GM13977 (cell line): ENCODE results near the gene E2F6.
A peak's percentile ranks its signal among the peaks of the same experiment; 100 is the strongest.

Source experiments
- DNase-seq: peaks from one replicate; pipeline ENCODE4 v3.0.0; 2012; ENCODE audit warnings: low spot score
- in situ Hi-C: fragments of 300-500 bp; cut with MboI; formaldehyde crosslinking; loops from one replicate; pipeline ENCODE4 v1.12.0; 2022; ENCODE audit warnings: low sequenced_read_pairs, low pct_unique_long_range_greater_than_20kb, mixed read lengths, inconsistent platforms; ENCODE audit not compliant: unreplicated experiment
- TF ChIP-seq, protein P1 (sequence below): IDR thresholded peaks from 2 replicates; pipeline ENCODE4 v1.5.1; 2012; ENCODE audit warnings: mild to moderate bottlenecking, control low read depth; ENCODE audit not compliant: insufficient read depth; ENCODE audit errors: extremely low read depth, missing control alignments

Gene E2F6

DNA sequence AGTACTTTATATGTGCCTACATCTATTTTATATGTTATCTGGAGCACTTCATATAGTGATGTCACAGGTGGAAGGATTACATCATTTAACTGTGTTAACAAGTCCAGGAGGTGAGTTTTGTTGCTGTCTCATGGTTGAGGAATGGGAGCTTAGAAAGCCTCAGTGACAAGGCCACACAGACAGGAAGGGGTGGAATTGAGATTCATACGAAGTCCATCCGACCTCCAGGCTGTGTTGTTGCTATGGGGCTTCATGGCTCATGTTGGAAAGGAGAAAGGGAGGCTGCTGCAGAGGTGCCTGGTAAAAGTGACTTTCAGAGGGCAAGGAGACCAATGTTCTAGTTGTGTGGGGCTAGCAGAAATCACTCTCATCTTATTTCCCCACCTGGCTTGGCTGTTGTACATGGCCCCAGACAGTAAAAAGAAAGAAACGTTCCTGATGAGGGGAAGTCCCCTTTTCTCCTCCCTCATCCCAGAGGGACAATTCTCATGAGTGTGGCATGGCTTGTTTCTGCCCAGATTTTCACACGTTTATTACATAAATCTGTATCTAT, 36.9 kb upstream of the E2F6 start:
- TF ChIP-seq, protein P1, sequence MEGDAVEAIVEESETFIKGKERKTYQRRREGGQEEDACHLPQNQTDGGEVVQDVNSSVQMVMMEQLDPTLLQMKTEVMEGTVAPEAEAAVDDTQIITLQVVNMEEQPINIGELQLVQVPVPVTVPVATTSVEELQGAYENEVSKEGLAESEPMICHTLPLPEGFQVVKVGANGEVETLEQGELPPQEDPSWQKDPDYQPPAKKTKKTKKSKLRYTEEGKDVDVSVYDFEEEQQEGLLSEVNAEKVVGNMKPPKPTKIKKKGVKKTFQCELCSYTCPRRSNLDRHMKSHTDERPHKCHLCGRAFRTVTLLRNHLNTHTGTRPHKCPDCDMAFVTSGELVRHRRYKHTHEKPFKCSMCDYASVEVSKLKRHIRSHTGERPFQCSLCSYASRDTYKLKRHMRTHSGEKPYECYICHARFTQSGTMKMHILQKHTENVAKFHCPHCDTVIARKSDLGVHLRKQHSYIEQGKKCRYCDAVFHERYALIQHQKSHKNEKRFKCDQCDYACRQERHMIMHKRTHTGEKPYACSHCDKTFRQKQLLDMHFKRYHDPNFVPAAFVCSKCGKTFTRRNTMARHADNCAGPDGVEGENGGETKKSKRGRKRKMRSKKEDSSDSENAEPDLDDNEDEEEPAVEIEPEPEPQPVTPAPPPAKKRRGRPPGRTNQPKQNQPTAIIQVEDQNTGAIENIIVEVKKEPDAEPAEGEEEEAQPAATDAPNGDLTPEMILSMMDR: no peak
- DNase-seq: no peak
- in situ Hi-C loops: no loop called here

DNA sequence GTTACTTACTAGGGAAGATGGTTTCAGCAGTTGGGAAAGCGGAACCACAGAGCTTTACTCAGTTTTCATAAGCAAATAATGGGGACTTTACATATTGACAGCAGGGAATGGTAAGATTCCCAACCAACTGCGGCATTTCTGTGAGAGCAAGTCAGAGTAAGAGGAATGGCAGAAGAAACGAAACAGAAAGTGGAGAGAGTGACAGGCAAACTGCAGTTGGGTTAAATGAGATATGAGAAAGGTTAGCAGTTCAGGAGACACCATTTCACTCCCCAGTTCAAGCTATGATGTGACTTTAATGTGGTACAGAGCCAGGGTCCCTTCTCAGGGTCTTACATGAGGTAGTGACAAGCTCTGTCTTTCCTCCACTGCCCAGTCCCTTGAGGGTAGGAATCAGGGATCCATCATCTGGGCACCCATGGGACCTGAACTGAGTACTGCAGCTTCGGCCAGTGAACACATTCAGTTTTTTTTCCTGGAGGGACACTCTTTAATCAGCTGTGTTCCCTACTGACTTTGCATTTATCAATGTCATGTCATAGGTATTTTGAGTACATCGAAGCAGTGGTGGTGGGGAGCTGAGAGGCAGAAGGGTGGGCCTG, 34.8 kb upstream of the E2F6 start:
- in situ Hi-C loops: no loop called here
- peak; percentile 42 for DNase-seq
- TF ChIP-seq, protein P1: no peak

DNA sequence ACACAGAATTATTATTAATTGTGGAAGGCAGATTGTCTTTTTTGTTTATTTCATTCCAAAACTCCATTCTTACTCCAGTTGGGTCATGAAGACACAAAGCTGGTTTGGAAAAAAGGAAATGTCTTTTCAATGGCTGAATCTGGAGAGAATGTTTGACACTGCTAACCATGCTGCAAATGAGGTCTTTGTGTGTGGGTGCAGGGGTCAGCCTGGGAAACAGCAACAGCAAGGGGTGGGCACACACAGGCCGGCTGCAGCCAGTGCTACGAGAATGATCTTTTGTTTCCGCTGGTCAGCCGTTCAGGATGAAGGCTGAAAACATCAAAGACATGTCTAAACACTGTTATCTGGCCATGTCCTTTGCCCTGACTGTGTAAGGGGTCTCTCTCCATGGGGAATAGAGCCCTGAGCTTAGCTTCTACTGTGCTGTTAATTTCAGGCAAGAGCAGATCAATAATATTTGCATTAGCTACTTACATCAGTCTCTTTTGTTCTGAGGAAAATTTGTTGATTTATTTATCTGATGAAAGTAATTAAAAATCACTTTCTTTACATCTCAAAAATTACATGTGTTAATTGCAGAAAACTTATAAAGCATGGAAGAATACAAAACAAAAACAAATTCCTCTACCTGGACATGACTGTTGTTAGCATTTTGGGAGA, 33.3 kb upstream of the E2F6 start:
- DNase-seq: no peak
- TF ChIP-seq, protein P1: no peak
- in situ Hi-C loops: loop anchor here (25.0 kb wide), 1 partner anchor 1513 kb away; no protein-coding TSS in a partner anchor

DNA sequence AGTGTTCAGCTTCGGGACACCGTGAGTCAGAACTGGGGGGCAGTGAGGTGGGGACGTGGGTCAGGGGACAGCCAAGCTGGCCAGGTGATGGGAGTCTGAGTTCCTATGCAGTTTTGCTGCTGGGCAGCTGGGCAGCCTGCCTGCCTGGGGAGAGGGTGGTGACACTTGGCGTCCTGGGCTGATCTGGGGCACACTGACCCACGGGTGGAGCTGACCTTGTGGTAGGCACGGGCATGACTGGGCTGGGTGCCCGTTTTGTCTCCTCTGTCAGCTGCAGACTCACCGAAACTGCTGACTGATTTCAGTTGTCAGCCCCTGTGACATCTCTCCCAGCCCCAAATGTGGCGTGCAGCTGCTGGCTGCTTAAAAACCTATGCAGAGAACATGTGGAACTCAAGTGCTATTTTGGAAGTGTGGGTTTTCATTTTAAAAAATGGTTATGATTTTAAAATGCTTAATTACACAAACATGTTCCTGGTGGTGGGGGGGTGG, 32.6 kb upstream of the E2F6 start:
- TF ChIP-seq, protein P1: no peak
- DNase-seq: peak; percentile 69
- in situ Hi-C loops: loop anchor here (25.0 kb wide), 1 partner anchor 1514 kb away; no protein-coding TSS in a partner anchor

DNA sequence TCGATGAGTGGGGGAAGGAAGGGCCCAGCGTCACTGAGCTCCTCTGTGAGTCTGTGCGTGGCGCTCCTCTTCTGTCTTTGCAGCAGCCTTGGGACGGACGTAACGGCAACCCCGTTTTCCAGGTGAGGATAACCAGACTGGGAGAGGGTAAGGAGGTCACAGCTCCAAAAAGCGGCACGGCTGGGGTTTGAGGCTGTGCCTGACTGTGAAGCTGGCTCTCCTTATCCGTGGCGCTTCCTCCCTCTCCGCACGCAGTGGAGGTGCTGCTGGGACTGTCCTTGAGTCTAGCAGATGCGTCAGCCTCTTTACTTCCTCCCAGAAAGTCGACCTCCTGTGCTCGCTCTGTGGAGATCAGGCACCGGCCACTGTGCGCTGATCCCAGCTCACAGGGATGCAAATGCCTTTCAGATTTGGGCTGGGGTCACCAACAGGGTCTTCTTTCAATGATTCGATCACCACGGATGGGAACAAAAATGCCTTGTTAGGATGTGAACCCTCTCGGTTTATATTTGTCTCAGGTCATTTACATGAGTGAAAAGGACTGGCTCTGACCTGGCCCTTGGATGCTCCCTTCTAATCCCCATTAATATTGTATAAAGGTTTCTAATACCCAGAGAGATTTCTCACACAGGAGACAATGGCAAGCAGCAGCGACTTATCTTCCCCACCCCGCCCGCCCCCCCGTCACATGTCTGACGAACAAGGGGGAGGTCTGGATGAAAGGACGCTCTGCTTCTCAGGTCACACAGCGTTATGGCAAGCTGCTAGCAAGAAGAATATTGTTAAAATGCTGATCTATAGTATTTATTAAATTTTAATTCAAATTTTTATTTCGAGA, 30.1 kb upstream of the E2F6 start:
- TF ChIP-seq, protein P1: no peak
- DNase-seq: no peak
- in situ Hi-C loops: loop anchor here (25.0 kb wide), 1 partner anchor 1516 kb away; no protein-coding TSS in a partner anchor

DNA sequence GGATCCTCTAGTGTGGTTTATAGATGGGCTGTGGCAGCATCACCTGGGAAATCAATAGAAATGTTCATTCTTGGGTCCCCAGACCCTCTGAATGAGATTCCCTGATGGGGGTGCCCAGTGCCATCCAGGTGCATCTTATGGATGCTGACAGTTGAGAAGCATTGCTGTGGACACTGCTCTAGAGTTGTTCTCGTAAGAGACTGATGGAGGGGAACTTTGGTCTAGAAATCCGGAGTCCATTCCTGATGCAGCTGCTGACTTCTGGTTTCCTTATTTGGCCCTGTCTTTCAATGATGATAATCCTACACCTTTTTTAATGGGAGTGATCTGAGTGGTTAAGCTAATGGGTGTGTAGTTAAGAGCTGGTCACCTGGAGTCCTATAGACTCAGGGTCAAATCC, 28.3 kb upstream of the E2F6 start:
- TF ChIP-seq, protein P1: no peak
- in situ Hi-C loops: loop anchor here (25.0 kb wide), 1 partner anchor 1518 kb away; no protein-coding TSS in a partner anchor
- DNase-seq: no peak
